ENCODE data around the gene ACTR1A. TPM values are rescaled to one million over a fixed set of nuclear protein-coding genes. Genes with fewer than 3 reads are reported as not detected.

The ACTR1A gene
- total RNA-seq, 1 experiment from 2014 or later: 82.1 TPM

GRCh38 chr10:102493771-102494170 is 8.7 kb downstream of the ACTR1A start:
- H3K56ac ChIP-seq (ENCODE audit: insufficient read length, low read depth, low read length): no peak overlapping the region
- no peak overlapping the region for H3K14ac ChIP-seq (ENCODE audit: insufficient read depth, low read length)
- no peak for DNase-seq
- H4K91ac ChIP-seq (ENCODE audit: insufficient read length, low read depth, low read length): no peak overlapping the region
- no peak overlapping the region; a peak in 1 of 5 replicates for H3K4me3 Mint-ChIP-seq
- no peak overlapping the region for H3K23ac ChIP-seq (ENCODE audit: insufficient read length, low read depth, low read length)
- H3K79me1 ChIP-seq (ENCODE audit: insufficient read depth, low read depth, low read length, poor library complexity, severe bottlenecking): peaks cover 13% of the 10 kb centered on the region
- H4K8ac ChIP-seq (replicated peaks; ENCODE audit: insufficient read length, low read depth, low read length): no peak overlapping the region
- H3K36me3 Mint-ChIP-seq (ENCODE audit: insufficient read depth in 1 of 3, low read depth in 3 of 3): peaks cover 6 to 20% (median 17%) of the 10 kb centered on the region in 3 experiments; a peak in 6 of 7 replicates
- H3T11ph ChIP-seq (ENCODE audit: low read length): no peak overlapping the region
- TF ChIP-seq, protein P1, sequence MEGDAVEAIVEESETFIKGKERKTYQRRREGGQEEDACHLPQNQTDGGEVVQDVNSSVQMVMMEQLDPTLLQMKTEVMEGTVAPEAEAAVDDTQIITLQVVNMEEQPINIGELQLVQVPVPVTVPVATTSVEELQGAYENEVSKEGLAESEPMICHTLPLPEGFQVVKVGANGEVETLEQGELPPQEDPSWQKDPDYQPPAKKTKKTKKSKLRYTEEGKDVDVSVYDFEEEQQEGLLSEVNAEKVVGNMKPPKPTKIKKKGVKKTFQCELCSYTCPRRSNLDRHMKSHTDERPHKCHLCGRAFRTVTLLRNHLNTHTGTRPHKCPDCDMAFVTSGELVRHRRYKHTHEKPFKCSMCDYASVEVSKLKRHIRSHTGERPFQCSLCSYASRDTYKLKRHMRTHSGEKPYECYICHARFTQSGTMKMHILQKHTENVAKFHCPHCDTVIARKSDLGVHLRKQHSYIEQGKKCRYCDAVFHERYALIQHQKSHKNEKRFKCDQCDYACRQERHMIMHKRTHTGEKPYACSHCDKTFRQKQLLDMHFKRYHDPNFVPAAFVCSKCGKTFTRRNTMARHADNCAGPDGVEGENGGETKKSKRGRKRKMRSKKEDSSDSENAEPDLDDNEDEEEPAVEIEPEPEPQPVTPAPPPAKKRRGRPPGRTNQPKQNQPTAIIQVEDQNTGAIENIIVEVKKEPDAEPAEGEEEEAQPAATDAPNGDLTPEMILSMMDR (conservative IDR thresholded peaks at IDR 0.05): no peak
- no peak overlapping the region for H3K27ac Mint-ChIP-seq
- no peaks in the 10 kb centered on the region for H4K20me1 ChIP-seq (ENCODE audit: control insufficient read depth, insufficient read depth, insufficient read length)
- no peaks in the 10 kb centered on the region for H3K4me1 ChIP-seq (ENCODE audit: insufficient read depth, low read length)
- H3K9me3 Mint-ChIP-seq: no peaks in the 10 kb centered on the region
- H2BK12ac ChIP-seq (ENCODE audit: insufficient read length, low read depth, low read length): no peak overlapping the region
- no peaks in the 10 kb centered on the region; a peak in 1 of 4 replicates for H3K4me1 Mint-ChIP-seq
- no peak overlapping the region for H3K27ac ChIP-seq (ENCODE audit: insufficient read length, low read depth, low read length)
- H3K4ac ChIP-seq (ENCODE audit: low read depth, low read length): no peak overlapping the region
- H3K27me3 ChIP-seq (ENCODE audit: insufficient read depth, low read length): no peaks in the 10 kb centered on the region
- no CpG with 5 or more reads among the region's 2 CpGs for WGBS (ENCODE audit: extremely low coverage, insufficient read length, low lambda C conversion rate)
- no peak overlapping the region for H3K4me2 ChIP-seq (ENCODE audit: insufficient read depth, insufficient read length, low read length)
- H3K27me3 Mint-ChIP-seq (ENCODE audit: low read depth): no peaks in the 10 kb centered on the region
- no peak overlapping the region for H2BK15ac ChIP-seq (ENCODE audit: low read depth, low read length)
- no peaks in the 10 kb centered on the region for H3K9me3 ChIP-seq (ENCODE audit: control insufficient read depth, low read depth, low read length)
- H2BK5ac ChIP-seq (ENCODE audit: insufficient read length, low read length): no peak overlapping the region
- no peak overlapping the region for H2BK120ac ChIP-seq (ENCODE audit: low read depth, low read length, poor library complexity, severe bottlenecking)
- H2AK5ac ChIP-seq (ENCODE audit: insufficient read length, low read length): no peak overlapping the region
- no peak overlapping the region for H2BK20ac ChIP-seq (ENCODE audit: low read depth, low read length, poor library complexity, severe bottlenecking)
- H2AFZ ChIP-seq (ENCODE audit: low read length): no peak overlapping the region
- no peaks in the 10 kb centered on the region for H3K23me2 ChIP-seq (ENCODE audit: insufficient read length, low read depth, low read length, poor library complexity, severe bottlenecking)
- H3K18ac ChIP-seq (ENCODE audit: insufficient read length, low read depth, low read length): no peak overlapping the region
- H4K5ac ChIP-seq (ENCODE audit: insufficient read length, low read depth, low read length): no peak overlapping the region
- H3K9ac ChIP-seq (ENCODE audit: extremely low read depth, insufficient read length, low read length): no peak overlapping the region
- H3K79me2 ChIP-seq (ENCODE audit: insufficient read depth, low read length): peaks cover 5% of the 10 kb centered on the region; the same call in 1 of the 2 replicates

All from H9 (cell line).